NCI-H1105 treated with DMSO at 0.1 percent for 48 hours (cell line): ENCODE results near the gene STPG4.
"Not testable (repeated sequence)": the region's sequence is repeated elsewhere in the genome, so short reads cannot be mapped to it uniquely, and the experiment has no call there.

ENCODE experiments used
- DNase-seq: peaks from one replicate; lab custom pipeline; 2025; lab: John Stamatoyannopoulos, UW

The STPG4 gene

GRCh38 chr2:47127862-47128543 lies 27.1 kb downstream of the STPG4 start:
- no peak for DNase-seq

- DNase-seq: no peak
Measured at GRCh38 chr2:47126783-47127182, 28.3 kb downstream of the STPG4 start.

GRCh38 chr2:47124740-47125139 lies 30.4 kb downstream of the STPG4 start:
- not testable (repeated sequence) for DNase-seq

- not testable (repeated sequence) for DNase-seq
Measured at GRCh38 chr2:47120424-47120823, 34.7 kb downstream of the STPG4 start.

- no peak for DNase-seq
Measured at GRCh38 chr2:47119001-47119400, 36.1 kb downstream of the STPG4 start.

GRCh38 chr2:47118581-47118980 lies 36.5 kb downstream of the STPG4 start:
- DNase-seq: no peak

- no peak for DNase-seq
Measured at GRCh38 chr2:47112665-47113435, 42.3 kb downstream of the STPG4 start.

GRCh38 chr2:47109680-47110079 lies 45.4 kb downstream of the STPG4 start:
- DNase-seq: no peak

GRCh38 chr2:47109007-47109375 lies 46.1 kb downstream of the STPG4 start:
- no peak for DNase-seq

GRCh38 chr2:47108267-47109006 lies 46.7 kb downstream of the STPG4 start:
- not testable (repeated sequence) for DNase-seq

GRCh38 chr2:47107201-47107600 lies 47.9 kb downstream of the STPG4 start:
- DNase-seq: not testable (repeated sequence)

- not testable (repeated sequence) for DNase-seq
Measured at GRCh38 chr2:47106231-47106630, 48.9 kb downstream of the STPG4 start.

- DNase-seq: not testable (repeated sequence)
Measured at GRCh38 chr2:47099712-47100111, 55.4 kb downstream of the STPG4 start.

- DNase-seq: no peak
Measured at GRCh38 chr2:47098953-47099352, 56.2 kb downstream of the STPG4 start.

- DNase-seq: no peak
Measured at GRCh38 chr2:47097563-47097962, 57.5 kb downstream of the STPG4 start.

GRCh38 chr2:47096451-47096850 lies 58.7 kb downstream of the STPG4 start:
- no peak for DNase-seq

- DNase-seq: no peak
Measured at GRCh38 chr2:47095349-47096020, 59.6 kb downstream of the STPG4 start.

GRCh38 chr2:47094511-47095142 lies 60.5 kb downstream of the STPG4 start:
- DNase-seq: no peak

- DNase-seq: no peak
Measured at GRCh38 chr2:47093626-47094025, 61.5 kb downstream of the STPG4 start.

GRCh38 chr2:47092465-47092864 lies 62.6 kb downstream of the STPG4 start:
- no peak for DNase-seq

GRCh38 chr2:47091118-47091517 lies 64.0 kb downstream of the STPG4 start:
- no peak for DNase-seq

- DNase-seq: no peak
Measured at GRCh38 chr2:47089083-47089464, 66.0 kb downstream of the STPG4 start.
